Measurements from ENCODE around the gene SEC11C. TPM values are rescaled to one million over a fixed set of nuclear protein-coding genes. Genes with fewer than 3 reads are reported as not detected.

SEC11C gene
- total RNA-seq, 1 experiment from 2014 or later: 38.0 TPM

DNA sequence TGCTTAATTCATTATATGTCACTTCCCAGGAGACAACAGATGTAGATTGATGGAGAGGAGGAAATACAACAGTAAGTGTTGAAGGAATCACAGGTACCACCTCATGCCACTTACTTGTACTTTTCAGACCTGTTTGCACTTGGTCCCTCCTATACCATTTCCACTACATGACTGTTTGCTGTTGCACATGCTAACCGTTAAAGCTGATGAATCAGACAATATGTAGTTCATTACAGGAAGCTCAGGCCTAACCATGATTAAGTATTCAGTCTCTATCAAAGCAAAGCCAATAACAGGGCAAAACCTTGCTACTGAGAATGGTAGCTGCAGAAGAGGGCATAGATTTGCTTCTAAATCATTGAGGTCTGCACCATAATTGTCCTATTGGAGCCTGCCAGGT lies 50.1 kb downstream of the SEC11C start:
- Histone ChIP-seq H3K23ac (ENCODE audit: insufficient read length, low read depth, low read length) (no peak overlapping the region), H2BK20ac (ENCODE audit: low read depth, low read length, poor library complexity, severe bottlenecking) (no peak overlapping the region), H4K91ac (ENCODE audit: insufficient read length, low read depth, low read length) (no peak overlapping the region), H2AK5ac (ENCODE audit: insufficient read length, low read length) (no peak overlapping the region), H2BK120ac (ENCODE audit: low read depth, low read length, poor library complexity, severe bottlenecking) (no peak overlapping the region), H3T11ph (ENCODE audit: low read length) (no peak overlapping the region), H3K27ac (ENCODE audit: insufficient read length, low read depth, low read length) (no peak overlapping the region), H3K14ac (ENCODE audit: insufficient read depth, low read length) (no peak overlapping the region), H2BK15ac (ENCODE audit: low read depth, low read length) (no peak overlapping the region), H3K4ac (ENCODE audit: low read depth, low read length) (no peak overlapping the region), H3K9me3 (ENCODE audit: control insufficient read depth, low read depth, low read length) (no peaks in the 10 kb centered on the region), H3K4me2 (ENCODE audit: insufficient read depth, insufficient read length, low read length) (no peak overlapping the region), H2AFZ (ENCODE audit: low read length) (no peak overlapping the region), H3K56ac (ENCODE audit: insufficient read length, low read depth, low read length) (no peak overlapping the region), H3K18ac (ENCODE audit: insufficient read length, low read depth, low read length) (no peak overlapping the region), H4K5ac (ENCODE audit: insufficient read length, low read depth, low read length) (no peak overlapping the region), H3K9ac (ENCODE audit: extremely low read depth, insufficient read length, low read length) (no peak overlapping the region), H3K4me1 (ENCODE audit: insufficient read depth, low read length) (no peaks in the 10 kb centered on the region), H3K79me2 (ENCODE audit: insufficient read depth, low read length) (no peaks in the 10 kb centered on the region), H2BK5ac (ENCODE audit: insufficient read length, low read length) (no peak overlapping the region), H3K23me2 (ENCODE audit: insufficient read length, low read depth, low read length, poor library complexity, severe bottlenecking) (no peaks in the 10 kb centered on the region), H2BK12ac (ENCODE audit: insufficient read length, low read depth, low read length) (no peak overlapping the region), H3K27me3 (ENCODE audit: insufficient read depth, low read length) (no peaks in the 10 kb centered on the region), H4K20me1 (ENCODE audit: control insufficient read depth, insufficient read depth, insufficient read length) (no peaks in the 10 kb centered on the region), H4K8ac (replicated peaks; ENCODE audit: insufficient read length, low read depth, low read length) (no peak overlapping the region), H3K79me1 (ENCODE audit: insufficient read depth, low read depth, low read length, poor library complexity, severe bottlenecking) (no peaks in the 10 kb centered on the region)
- TF ChIP-seq, protein P1, sequence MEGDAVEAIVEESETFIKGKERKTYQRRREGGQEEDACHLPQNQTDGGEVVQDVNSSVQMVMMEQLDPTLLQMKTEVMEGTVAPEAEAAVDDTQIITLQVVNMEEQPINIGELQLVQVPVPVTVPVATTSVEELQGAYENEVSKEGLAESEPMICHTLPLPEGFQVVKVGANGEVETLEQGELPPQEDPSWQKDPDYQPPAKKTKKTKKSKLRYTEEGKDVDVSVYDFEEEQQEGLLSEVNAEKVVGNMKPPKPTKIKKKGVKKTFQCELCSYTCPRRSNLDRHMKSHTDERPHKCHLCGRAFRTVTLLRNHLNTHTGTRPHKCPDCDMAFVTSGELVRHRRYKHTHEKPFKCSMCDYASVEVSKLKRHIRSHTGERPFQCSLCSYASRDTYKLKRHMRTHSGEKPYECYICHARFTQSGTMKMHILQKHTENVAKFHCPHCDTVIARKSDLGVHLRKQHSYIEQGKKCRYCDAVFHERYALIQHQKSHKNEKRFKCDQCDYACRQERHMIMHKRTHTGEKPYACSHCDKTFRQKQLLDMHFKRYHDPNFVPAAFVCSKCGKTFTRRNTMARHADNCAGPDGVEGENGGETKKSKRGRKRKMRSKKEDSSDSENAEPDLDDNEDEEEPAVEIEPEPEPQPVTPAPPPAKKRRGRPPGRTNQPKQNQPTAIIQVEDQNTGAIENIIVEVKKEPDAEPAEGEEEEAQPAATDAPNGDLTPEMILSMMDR (conservative IDR thresholded peaks at IDR 0.05): no peak
- H3K4me3 Mint-ChIP-seq: no peak overlapping the region
- WGBS (ENCODE audit: extremely low coverage, insufficient read length, low lambda C conversion rate): no CpG with 5 or more reads among the region's 1 CpG
- H3K36me3 Mint-ChIP-seq (ENCODE audit: insufficient read depth in 1 of 3, low read depth in 3 of 3): peaks cover 0 to 9% (median 2%) of the 10 kb centered on the region in 3 experiments; a peak in 4 of 7 replicates
- no peak overlapping the region for H3K27ac Mint-ChIP-seq
- H3K9me3 Mint-ChIP-seq: no peaks in the 10 kb centered on the region; a peak in 1 of 5 replicates
- no peak for DNase-seq
- H3K27me3 Mint-ChIP-seq (ENCODE audit: low read depth): peaks cover 9% of the 10 kb centered on the region
- H3K4me1 Mint-ChIP-seq: no peaks in the 10 kb centered on the region

Data from H9 (cell line).